Activated B cell treated with CpG ODN at 0.5 μM for 24 hours (primary cell): ENCODE data around the gene RAB3IP. TPM values are rescaled to one million over a fixed set of nuclear protein-coding genes. Genes with fewer than 3 reads are reported as not detected.

Experiments used
- ATAC-seq: fragments of 200-7000 bp; cut with Tn5 transposase; one replicate; pipeline ENCODE4 v1.10.0; 2021; ENCODE audit warnings: low read depth, mild to moderate bottlenecking, moderate library complexity
- CTCF ChIA-PET: fragments of 350-600 bp; sonication (Branson Sonifier 250); formaldehyde crosslinking; loops from one replicate; lab custom pipeline; 2021; ENCODE audit warnings: antibody characterized with exemption; lab: Charles Lee
- POLR2A ChIA-PET: fragments of 350-600 bp; sonication (Branson Sonifier 250); formaldehyde crosslinking; loops from one replicate; lab custom pipeline; 2021; ENCODE audit warnings: antibody characterized with exemption; lab: Charles Lee
- DNase-seq: peaks from one replicate; pipeline ENCODE4 v3.0.0; 2022
- H3K27ac Mint-ChIP-seq: one replicate; pipeline ENCODE4 v1.8.0; 2020; ENCODE audit warnings: mixed read lengths
- H3K27me3 Mint-ChIP-seq: one replicate; pipeline ENCODE4 v1.8.0; 2021; ENCODE audit warnings: mixed read lengths
- H3K36me3 Mint-ChIP-seq: one replicate; pipeline ENCODE4 v1.8.0; 2021; ENCODE audit warnings: low read depth, mixed read lengths
- H3K4me1 Mint-ChIP-seq: one replicate; pipeline ENCODE4 v1.8.0; 2021; ENCODE audit warnings: mixed read lengths
- H3K4me3 Mint-ChIP-seq: one replicate; pipeline ENCODE4 v1.8.0; 2020; ENCODE audit warnings: mild to moderate bottlenecking, mixed read lengths
- H3K9me3 Mint-ChIP-seq: one replicate; pipeline ENCODE4 v1.8.0; 2020; ENCODE audit warnings: mixed read lengths
- intact Hi-C: fragments of 100-400 bp; cut with micrococcal nuclease; formaldehyde crosslinking; loops from one replicate; pipeline ENCODE4 v1.15.1; 2024
- total RNA-seq: library from RNA; stranded (reverse); gene quantifications from 2 replicates; pipeline ENCODE4 v1.2.3, GENCODE V29; 2022
- TF ChIP-seq, protein P1 (sequence below): fragments of 200-600 bp; IDR thresholded peaks from one replicate; pipeline ENCODE4 v1.8.0; 2022; ENCODE audit warnings: antibody characterized with exemption, mild to moderate bottlenecking

The RAB3IP gene, protein sequence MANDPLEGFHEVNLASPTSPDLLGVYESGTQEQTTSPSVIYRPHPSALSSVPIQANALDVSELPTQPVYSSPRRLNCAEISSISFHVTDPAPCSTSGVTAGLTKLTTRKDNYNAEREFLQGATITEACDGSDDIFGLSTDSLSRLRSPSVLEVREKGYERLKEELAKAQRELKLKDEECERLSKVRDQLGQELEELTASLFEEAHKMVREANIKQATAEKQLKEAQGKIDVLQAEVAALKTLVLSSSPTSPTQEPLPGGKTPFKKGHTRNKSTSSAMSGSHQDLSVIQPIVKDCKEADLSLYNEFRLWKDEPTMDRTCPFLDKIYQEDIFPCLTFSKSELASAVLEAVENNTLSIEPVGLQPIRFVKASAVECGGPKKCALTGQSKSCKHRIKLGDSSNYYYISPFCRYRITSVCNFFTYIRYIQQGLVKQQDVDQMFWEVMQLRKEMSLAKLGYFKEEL
- total RNA-seq: 34.6 and 37.9 TPM in 2 replicates

DNA sequence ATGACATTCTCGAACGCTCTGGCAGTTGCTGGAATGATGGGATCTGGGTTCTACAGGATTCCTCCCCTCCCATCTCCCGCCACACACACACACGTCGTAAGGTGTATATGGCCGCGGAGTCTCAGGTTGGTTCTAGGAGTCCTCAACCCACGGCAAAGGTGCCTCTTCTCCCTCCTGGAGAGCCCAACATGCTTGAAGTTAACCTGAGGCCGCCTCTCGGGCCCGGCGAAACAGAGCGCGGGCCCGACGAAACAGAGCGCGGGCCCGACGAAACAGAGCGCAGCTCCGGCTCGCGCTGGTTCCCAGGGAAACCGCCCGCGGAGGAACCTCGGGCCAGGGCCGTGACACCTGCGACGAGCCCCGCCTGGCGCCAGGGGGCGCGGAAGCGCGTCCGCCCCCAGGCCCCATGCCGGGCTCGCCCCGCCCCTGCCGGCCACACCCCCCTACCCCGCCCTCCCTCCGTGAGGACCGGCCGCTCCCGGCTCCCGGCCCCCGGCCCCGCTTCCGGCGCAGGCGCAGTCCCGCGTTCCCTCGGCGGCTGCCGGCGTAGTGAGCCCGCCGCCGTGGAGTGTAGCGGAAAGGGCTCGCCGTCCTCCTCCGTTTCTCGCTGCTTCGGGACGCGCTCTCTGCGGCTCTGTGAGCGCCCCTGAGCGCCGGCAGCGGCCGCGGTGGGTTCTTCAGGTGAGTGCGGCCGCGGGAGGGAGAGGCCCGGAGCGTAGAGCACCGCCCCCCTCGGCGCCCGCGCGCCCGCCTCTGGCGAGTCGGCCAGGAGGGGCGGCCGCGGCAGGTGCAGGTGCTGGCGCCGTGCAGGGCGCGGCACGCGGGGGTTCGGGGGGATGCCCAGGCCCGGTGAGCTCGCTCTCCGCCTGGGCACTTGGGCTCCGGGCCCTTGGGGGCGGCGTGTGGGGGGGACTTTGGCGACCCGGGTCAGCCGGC is at the start of gene RAB3IP:
Gene RAB3IP (plus strand): TSS at position 510 of the 936 bp plus-strand sequence. CDS start 16,549 bp downstream, outside the sequence.
- peaks cover 4% of the 10 kb centered on the region for H3K27me3 Mint-ChIP-seq
- CTCF ChIA-PET: no interaction called here

DNA sequence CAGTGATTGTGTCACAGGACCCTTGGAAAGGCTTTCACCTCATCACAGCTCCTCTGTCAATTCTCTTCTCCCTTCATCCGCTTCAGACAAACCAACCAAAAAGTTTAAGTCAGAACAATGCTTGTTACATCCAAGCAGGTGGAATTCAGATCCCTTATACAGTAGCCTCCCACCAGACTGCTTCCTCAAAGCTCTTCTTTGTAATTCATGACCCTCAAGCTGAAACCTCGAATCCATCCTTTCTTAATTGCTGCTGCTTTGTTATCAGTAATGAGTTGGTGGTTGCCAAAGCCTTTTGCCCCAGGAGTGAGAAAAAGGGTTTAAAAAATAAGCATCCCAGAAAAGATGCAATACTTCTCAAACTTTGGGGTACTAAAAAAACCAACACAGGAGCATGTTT is 49.0 kb upstream of the RAB3IP start:
- peaks cover 15% of the 10 kb centered on the region for H3K27me3 Mint-ChIP-seq
- ChIA-PET CTCF (no interaction called here), POLR2A (no interaction called here)
- no peak overlapping the region for H3K27ac Mint-ChIP-seq
- no peak for ATAC-seq
- intact Hi-C loops: no loop called here
- TF ChIP-seq, protein P1, sequence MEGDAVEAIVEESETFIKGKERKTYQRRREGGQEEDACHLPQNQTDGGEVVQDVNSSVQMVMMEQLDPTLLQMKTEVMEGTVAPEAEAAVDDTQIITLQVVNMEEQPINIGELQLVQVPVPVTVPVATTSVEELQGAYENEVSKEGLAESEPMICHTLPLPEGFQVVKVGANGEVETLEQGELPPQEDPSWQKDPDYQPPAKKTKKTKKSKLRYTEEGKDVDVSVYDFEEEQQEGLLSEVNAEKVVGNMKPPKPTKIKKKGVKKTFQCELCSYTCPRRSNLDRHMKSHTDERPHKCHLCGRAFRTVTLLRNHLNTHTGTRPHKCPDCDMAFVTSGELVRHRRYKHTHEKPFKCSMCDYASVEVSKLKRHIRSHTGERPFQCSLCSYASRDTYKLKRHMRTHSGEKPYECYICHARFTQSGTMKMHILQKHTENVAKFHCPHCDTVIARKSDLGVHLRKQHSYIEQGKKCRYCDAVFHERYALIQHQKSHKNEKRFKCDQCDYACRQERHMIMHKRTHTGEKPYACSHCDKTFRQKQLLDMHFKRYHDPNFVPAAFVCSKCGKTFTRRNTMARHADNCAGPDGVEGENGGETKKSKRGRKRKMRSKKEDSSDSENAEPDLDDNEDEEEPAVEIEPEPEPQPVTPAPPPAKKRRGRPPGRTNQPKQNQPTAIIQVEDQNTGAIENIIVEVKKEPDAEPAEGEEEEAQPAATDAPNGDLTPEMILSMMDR: no peak
- H3K36me3 Mint-ChIP-seq: no peaks in the 10 kb centered on the region
- no peaks in the 10 kb centered on the region for H3K4me1 Mint-ChIP-seq
- no peaks in the 10 kb centered on the region for H3K9me3 Mint-ChIP-seq
- H3K4me3 Mint-ChIP-seq: no peak overlapping the region
- DNase-seq: no peak

More for the DNA sequence above, at the start of gene RAB3IP:
- intact Hi-C loops: loop anchor here (1.0 to 5.0 kb wide), 10 partner anchors 153 to 1925 kb away; partner anchors contain the start of genes CCT2, CNOT2, CPM and CPSF6
- H3K4me3 Mint-ChIP-seq: peak within 1 kb of the TSS; percentile 85
- no peaks in the 10 kb centered on the region for H3K36me3 Mint-ChIP-seq
- TF ChIP-seq, protein P1: no peak
- H3K27ac Mint-ChIP-seq: peak within 1 kb of the TSS; percentile 73
- peak; percentile 90 for ATAC-seq
- DNase-seq: peak; percentile 93
- H3K9me3 Mint-ChIP-seq: no peaks in the 10 kb centered on the region
- POLR2A ChIA-PET: interaction anchor here (1.0 kb wide), 1 partner anchor 9 kb away, joined by 3 read pairs; no protein-coding TSS in a partner anchor
- peaks cover 19% of the 10 kb centered on the region for H3K4me1 Mint-ChIP-seq

DNA sequence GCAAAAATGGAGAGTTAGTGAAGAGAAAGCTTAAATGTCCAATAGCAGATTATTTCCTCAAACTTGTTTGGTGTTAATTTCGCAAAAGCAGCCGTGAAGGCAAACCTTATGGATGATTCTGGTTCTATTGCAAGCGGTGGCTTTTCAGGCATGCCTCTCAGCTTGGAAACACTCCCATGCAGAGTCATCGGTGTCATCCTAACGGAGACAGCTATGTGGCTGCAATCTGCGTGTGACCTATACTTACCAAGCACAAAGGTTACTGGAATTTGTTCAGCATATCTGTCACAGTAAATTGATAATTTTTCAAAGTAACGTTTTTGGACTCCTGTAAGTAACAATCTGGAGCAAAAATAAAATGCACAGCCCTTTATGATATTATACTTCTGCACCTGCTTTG is 44.5 kb upstream of the RAB3IP start:
- TF ChIP-seq, protein P1: no peak
- ChIA-PET POLR2A (no interaction called here), CTCF (no interaction called here)
- no peaks in the 10 kb centered on the region for H3K36me3 Mint-ChIP-seq
- intact Hi-C loops: no loop called here
- H3K27me3 Mint-ChIP-seq: peaks cover 7% of the 10 kb centered on the region
- H3K4me1 Mint-ChIP-seq: no peaks in the 10 kb centered on the region
- H3K9me3 Mint-ChIP-seq: no peaks in the 10 kb centered on the region
- ATAC-seq (no peak), DNase-seq (no peak)
- H3K27ac Mint-ChIP-seq: no peak overlapping the region
- H3K4me3 Mint-ChIP-seq: no peak overlapping the region

DNA sequence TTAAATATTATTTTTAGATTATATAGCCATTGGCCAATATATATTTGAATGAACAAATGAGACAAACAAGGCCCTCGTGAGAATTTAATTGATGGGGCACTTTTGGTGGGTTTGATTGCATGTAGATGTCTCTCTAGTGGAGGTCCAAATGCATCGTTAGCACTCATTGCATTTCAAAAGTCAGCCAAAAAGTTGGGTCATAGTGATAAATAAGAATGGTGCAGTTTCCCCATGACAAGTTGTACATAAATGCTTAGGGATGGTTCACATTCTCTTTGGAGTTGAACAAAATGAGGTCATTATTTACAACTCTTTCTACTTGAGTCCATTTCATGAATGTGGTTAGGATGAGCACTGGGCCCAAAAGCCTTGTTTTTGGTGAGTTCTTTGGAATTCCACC is 40.6 kb upstream of the RAB3IP start:
- ATAC-seq (no peak), DNase-seq (no peak)
- ChIA-PET CTCF (no interaction called here), POLR2A (no interaction called here)
- intact Hi-C loops: no loop called here
- Mint-ChIP-seq H3K4me1 (no peaks in the 10 kb centered on the region), H3K27ac (no peak overlapping the region), H3K4me3 (no peak overlapping the region), H3K36me3 (no peaks in the 10 kb centered on the region), H3K27me3 (peaks cover 3% of the 10 kb centered on the region), H3K9me3 (no peaks in the 10 kb centered on the region)
- TF ChIP-seq, protein P1: no peak
